Nephron (organoid): ENCODE measurements around the gene NCAN.
A peak's percentile ranks its signal among the peaks of the same experiment; 100 is the strongest.

ENCODE experiments used
- H3K27ac Mint-ChIP-seq, 3 experiments: 2 replicates each; pipeline ENCODE4 v1.8.0; 2020; ENCODE audit warnings: mixed read lengths in 3 of 3, mild to moderate bottlenecking in 2 of 3, moderate library complexity in 1 of 3
- H3K27me3 Mint-ChIP-seq: 2 replicates; pipeline ENCODE4 v1.8.0; 2021; ENCODE audit warnings: low read depth, mild to moderate bottlenecking, moderate library complexity, mixed read lengths
- H3K36me3 Mint-ChIP-seq: 2 replicates; pipeline ENCODE4 v1.8.0; 2020; ENCODE audit warnings: low read depth, mixed read lengths
- H3K4me1 Mint-ChIP-seq: 2 replicates; pipeline ENCODE4 v1.8.0; 2020; ENCODE audit warnings: mixed read lengths
- H3K4me3 Mint-ChIP-seq, 3 experiments: 2 replicates each; pipeline ENCODE4 v1.8.0; 2020; ENCODE audit warnings: mild to moderate bottlenecking in 3 of 3, mixed read lengths in 3 of 3, moderate library complexity in 2 of 3
- H3K9me3 Mint-ChIP-seq: 2 replicates; pipeline ENCODE4 v1.8.0; 2020; ENCODE audit warnings: mixed read lengths
- TF ChIP-seq, protein P1 (sequence below), 3 experiments: fragments of 200-600 bp; sonication (generic); IDR thresholded peaks; one replicate each; pipeline ENCODE4 v1.5.0; 2021; ENCODE audit warnings: antibody characterized with exemption in 3 of 3; ENCODE audit not compliant: unreplicated experiment in 3 of 3

The NCAN gene

DNA sequence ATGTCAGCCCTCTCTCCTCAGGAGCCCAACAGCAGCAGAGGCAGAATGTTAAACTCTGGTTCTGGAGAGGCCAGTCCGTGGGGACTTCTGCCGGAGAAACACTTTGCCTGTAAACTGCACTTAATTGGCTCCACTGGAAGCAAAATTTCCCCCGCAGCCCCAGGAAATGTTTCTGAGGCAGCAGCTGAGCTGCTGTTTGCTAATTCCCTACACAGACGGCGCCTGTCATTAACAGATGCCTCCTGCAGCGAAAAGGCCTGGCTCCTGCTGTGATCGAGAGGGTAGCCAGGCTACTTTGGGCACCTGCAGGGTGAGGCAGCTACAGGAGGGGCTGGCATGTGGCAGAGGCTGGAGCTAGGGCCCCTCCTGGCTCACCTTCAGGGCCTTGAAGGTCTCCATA lies 66.6 kb downstream of the NCAN start:
- H3K27me3 Mint-ChIP-seq: no peaks in the 10 kb centered on the region
- no peak overlapping the region for H3K27ac Mint-ChIP-seq
- TF ChIP-seq, protein P1, sequence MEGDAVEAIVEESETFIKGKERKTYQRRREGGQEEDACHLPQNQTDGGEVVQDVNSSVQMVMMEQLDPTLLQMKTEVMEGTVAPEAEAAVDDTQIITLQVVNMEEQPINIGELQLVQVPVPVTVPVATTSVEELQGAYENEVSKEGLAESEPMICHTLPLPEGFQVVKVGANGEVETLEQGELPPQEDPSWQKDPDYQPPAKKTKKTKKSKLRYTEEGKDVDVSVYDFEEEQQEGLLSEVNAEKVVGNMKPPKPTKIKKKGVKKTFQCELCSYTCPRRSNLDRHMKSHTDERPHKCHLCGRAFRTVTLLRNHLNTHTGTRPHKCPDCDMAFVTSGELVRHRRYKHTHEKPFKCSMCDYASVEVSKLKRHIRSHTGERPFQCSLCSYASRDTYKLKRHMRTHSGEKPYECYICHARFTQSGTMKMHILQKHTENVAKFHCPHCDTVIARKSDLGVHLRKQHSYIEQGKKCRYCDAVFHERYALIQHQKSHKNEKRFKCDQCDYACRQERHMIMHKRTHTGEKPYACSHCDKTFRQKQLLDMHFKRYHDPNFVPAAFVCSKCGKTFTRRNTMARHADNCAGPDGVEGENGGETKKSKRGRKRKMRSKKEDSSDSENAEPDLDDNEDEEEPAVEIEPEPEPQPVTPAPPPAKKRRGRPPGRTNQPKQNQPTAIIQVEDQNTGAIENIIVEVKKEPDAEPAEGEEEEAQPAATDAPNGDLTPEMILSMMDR (IDR thresholded peaks at IDR 0.05; ENCODE audit: unreplicated experiment in 3 of 3): no peak
- H3K9me3 Mint-ChIP-seq: no peaks in the 10 kb centered on the region
- H3K36me3 Mint-ChIP-seq: peaks cover 35% of the 10 kb centered on the region
- H3K4me1 Mint-ChIP-seq: peaks cover 24% of the 10 kb centered on the region
- no peak overlapping the region for H3K4me3 Mint-ChIP-seq

- H3K4me1 Mint-ChIP-seq: peaks cover 15% of the 10 kb centered on the region
- peaks cover under 1% of the 10 kb centered on the region for H3K9me3 Mint-ChIP-seq
- H3K27ac Mint-ChIP-seq: no peak overlapping the region
Observed at GRCh38 chr19:19279062-19279612, 67.4 kb downstream of the NCAN start.

GRCh38 chr19:19279853-19280252 lies 68.1 kb downstream of the NCAN start:
- peak overlapping the region in 1 of 3 experiments; percentile 44 for H3K27ac Mint-ChIP-seq
- H3K4me3 Mint-ChIP-seq: peak overlapping the region in 1 of 3 experiments; percentile 60
- TF ChIP-seq, protein P1 (IDR thresholded peaks at IDR 0.05; ENCODE audit: unreplicated experiment in 3 of 3): no peak
- peaks cover 44% of the 10 kb centered on the region for H3K36me3 Mint-ChIP-seq
- H3K4me1 Mint-ChIP-seq: peaks cover 12% of the 10 kb centered on the region
- peaks cover 6% of the 10 kb centered on the region for H3K9me3 Mint-ChIP-seq
- no peaks in the 10 kb centered on the region for H3K27me3 Mint-ChIP-seq

More at GRCh38 chr19:19279062-19279612, 67.4 kb downstream of the NCAN start:
- Mint-ChIP-seq H3K36me3 (peaks cover 37% of the 10 kb centered on the region), H3K27me3 (no peaks in the 10 kb centered on the region), H3K4me3 (no peak overlapping the region)
- TF ChIP-seq, protein P1 (IDR thresholded peaks at IDR 0.05; ENCODE audit: unreplicated experiment in 3 of 3): no peak

GRCh38 chr19:19280561-19280960 lies 68.8 kb downstream of the NCAN start:
- H3K9me3 Mint-ChIP-seq: peaks cover 6% of the 10 kb centered on the region
- peak overlapping the region in 2 of 3 experiments; percentile 14 to 60 for H3K4me3 Mint-ChIP-seq
- no peaks in the 10 kb centered on the region for H3K27me3 Mint-ChIP-seq
- H3K27ac Mint-ChIP-seq: peak overlapping the region in 2 of 3 experiments; percentile 39 to 44
- TF ChIP-seq, protein P1 (IDR thresholded peaks at IDR 0.05; ENCODE audit: unreplicated experiment in 3 of 3): no peak
- peaks cover 12% of the 10 kb centered on the region for H3K4me1 Mint-ChIP-seq
- H3K36me3 Mint-ChIP-seq: peaks cover 49% of the 10 kb centered on the region

DNA sequence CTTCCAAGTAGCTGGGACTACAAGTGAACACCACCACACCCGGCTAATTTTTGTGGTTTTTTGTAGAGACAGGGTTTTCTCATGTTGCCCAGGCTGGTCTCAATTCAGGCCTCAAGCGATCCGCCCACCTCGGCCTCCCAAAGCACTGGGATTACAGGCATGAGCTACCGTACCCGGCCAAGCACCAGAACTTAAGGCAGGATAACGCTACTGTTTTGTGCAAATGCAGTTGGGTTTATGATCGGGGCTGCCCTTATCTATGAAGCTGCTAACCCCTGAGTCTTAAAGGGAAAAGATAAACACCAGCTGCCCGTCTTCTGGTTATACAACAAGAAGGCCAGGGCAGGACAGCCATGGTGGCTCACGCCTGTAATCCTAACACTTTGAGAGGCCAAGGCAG lies 73.9 kb downstream of the NCAN start:
- Mint-ChIP-seq H3K27me3 (no peaks in the 10 kb centered on the region), H3K9me3 (peaks cover 6% of the 10 kb centered on the region), H3K27ac (no peak overlapping the region), H3K36me3 (peaks cover 60% of the 10 kb centered on the region), H3K4me3 (no peak overlapping the region), H3K4me1 (peaks cover under 1% of the 10 kb centered on the region)
- TF ChIP-seq, protein P1 (IDR thresholded peaks at IDR 0.05; ENCODE audit: unreplicated experiment in 3 of 3): no peak

- H3K27me3 Mint-ChIP-seq: no peaks in the 10 kb centered on the region
- H3K9me3 Mint-ChIP-seq: peaks cover 5% of the 10 kb centered on the region
- no peak overlapping the region for H3K4me3 Mint-ChIP-seq
- H3K36me3 Mint-ChIP-seq: peaks cover 68% of the 10 kb centered on the region
- no peak overlapping the region for H3K27ac Mint-ChIP-seq
- TF ChIP-seq, protein P1 (IDR thresholded peaks at IDR 0.05; ENCODE audit: unreplicated experiment in 3 of 3): no peak
- no peaks in the 10 kb centered on the region for H3K4me1 Mint-ChIP-seq
Observed at GRCh38 chr19:19292607-19293006, 80.8 kb downstream of the NCAN start.
